Activated T-helper 2 cell treated with anti-CD3 and anti-CD28 coated beads, Interferon-gamma antibody, Interleukin-2, Interleukin-4, amounts not matched to agents 10 μg/mL and 5 μg/mL and 100 μg/mL, durations not matched to agents 14 hours and 24 hours and 36 hours (primary cell): ENCODE results near the gene GNG7. TPM values are rescaled to one million over a fixed set of nuclear protein-coding genes. Genes with fewer than 3 reads are reported as not detected.
"Not testable (repeated sequence)": the region's sequence is repeated elsewhere in the genome, so short reads cannot be mapped to it uniquely, and the experiment has no call there.

Experiments
- DNase-seq: peaks from one replicate; pipeline ENCODE4 v3.0.0; 2021; ENCODE audit warnings: low spot score
- H3K27ac Mint-ChIP-seq: one replicate; pipeline ENCODE4 v1.8.0; 2021; ENCODE audit warnings: mixed read lengths
- H3K27me3 Mint-ChIP-seq: one replicate; pipeline ENCODE4 v1.8.0; 2021; ENCODE audit warnings: low read depth, mixed read lengths
- H3K36me3 Mint-ChIP-seq: one replicate; pipeline ENCODE4 v1.8.0; 2021; ENCODE audit warnings: low read depth, mixed read lengths
- H3K4me1 Mint-ChIP-seq: one replicate; pipeline ENCODE4 v1.8.0; 2021; ENCODE audit warnings: low read depth, mixed read lengths
- H3K4me3 Mint-ChIP-seq: one replicate; pipeline ENCODE4 v1.8.0; 2021; ENCODE audit warnings: low read depth, mild to moderate bottlenecking, moderate library complexity, mixed read lengths
- H3K9me3 Mint-ChIP-seq: one replicate; pipeline ENCODE4 v1.8.0; 2021; ENCODE audit warnings: mixed read lengths
- intact Hi-C: fragments of 100-400 bp; cut with micrococcal nuclease; formaldehyde crosslinking; loops from one replicate; pipeline ENCODE4 v1.15.1; 2023
- total RNA-seq: library from RNA; stranded (reverse); gene quantifications from 2 replicates; pipeline ENCODE4 v1.2.3, GENCODE V29; 2022

GNG7 gene
- total RNA-seq, 1 donor from 2014 or later: 0.16 TPM

- H3K9me3 Mint-ChIP-seq: no peaks in the 10 kb centered on the region
- H3K4me1 Mint-ChIP-seq: peaks cover 2% of the 10 kb centered on the region
- H3K27me3 Mint-ChIP-seq: peaks cover 2% of the 10 kb centered on the region
- DNase-seq: no peak
- no peak overlapping the region for H3K27ac Mint-ChIP-seq
- H3K4me3 Mint-ChIP-seq: no peak overlapping the region
- no peaks in the 10 kb centered on the region for H3K36me3 Mint-ChIP-seq
- intact Hi-C loops: no loop called here
These were observed 189.7 kb downstream of the GNG7 start for GRCh38 chr19:2512523-2513431.

- Mint-ChIP-seq H3K9me3 (no peaks in the 10 kb centered on the region), H3K4me1 (peaks cover 6% of the 10 kb centered on the region), H3K36me3 (no peaks in the 10 kb centered on the region), H3K27ac (no peak overlapping the region), H3K4me3 (no peak overlapping the region), H3K27me3 (peaks cover 2% of the 10 kb centered on the region)
- no peak for DNase-seq
- intact Hi-C loops: no loop called here
These were observed 190.5 kb downstream of the GNG7 start for GRCh38 chr19:2511991-2512390.

- Mint-ChIP-seq H3K4me1 (peaks cover 7% of the 10 kb centered on the region), H3K4me3 (no peak overlapping the region), H3K27ac (no peak overlapping the region), H3K27me3 (peaks cover 2% of the 10 kb centered on the region), H3K9me3 (no peaks in the 10 kb centered on the region), H3K36me3 (no peaks in the 10 kb centered on the region)
- intact Hi-C loops: no loop called here
- no peak for DNase-seq
These were observed 190.9 kb downstream of the GNG7 start for GRCh38 chr19:2511570-2511969.

- DNase-seq: no peak
- peaks cover 2% of the 10 kb centered on the region for H3K27me3 Mint-ChIP-seq
- H3K9me3 Mint-ChIP-seq: no peaks in the 10 kb centered on the region
- no peaks in the 10 kb centered on the region for H3K36me3 Mint-ChIP-seq
- H3K4me1 Mint-ChIP-seq: peaks cover 11% of the 10 kb centered on the region
- H3K4me3 Mint-ChIP-seq: no peak overlapping the region
- no peak overlapping the region for H3K27ac Mint-ChIP-seq
- intact Hi-C loops: loop anchor here (5.0 kb wide), 1 partner anchor 43 kb away; no protein-coding TSS in a partner anchor
These were observed 193.4 kb downstream of the GNG7 start for GRCh38 chr19:2509096-2509495.

GRCh38 chr19:2507109-2507508 lies 195.4 kb downstream of the GNG7 start:
- intact Hi-C loops: loop anchor here (5.0 kb wide), 1 partner anchor 45 kb away; no protein-coding TSS in a partner anchor

GRCh38 chr19:2506656-2507055 lies 195.8 kb downstream of the GNG7 start:
- DNase-seq, H3K27me3 Mint-ChIP-seq, H3K4me3 Mint-ChIP-seq, H3K9me3 Mint-ChIP-seq, H3K36me3 Mint-ChIP-seq, H3K27ac Mint-ChIP-seq: not testable (repeated sequence)
- H3K4me1 Mint-ChIP-seq: peaks cover 21% of the 10 kb centered on the region
- intact Hi-C loops: loop anchor here (5.0 kb wide), 1 partner anchor 46 kb away; no protein-coding TSS in a partner anchor

More at GRCh38 chr19:2507109-2507508, 195.4 kb downstream of the GNG7 start:
- no peaks in the 10 kb centered on the region for H3K36me3 Mint-ChIP-seq
- peaks cover 21% of the 10 kb centered on the region for H3K4me1 Mint-ChIP-seq
- no peak overlapping the region for H3K27ac Mint-ChIP-seq
- no peaks in the 10 kb centered on the region for H3K9me3 Mint-ChIP-seq
- peaks cover 2% of the 10 kb centered on the region for H3K27me3 Mint-ChIP-seq
- DNase-seq: peak; percentile 33
- H3K4me3 Mint-ChIP-seq: no peak overlapping the region

- Mint-ChIP-seq H3K27ac (peak overlapping the region; percentile 73), H3K4me3 (no peak overlapping the region), H3K4me1 (peaks cover 19% of the 10 kb centered on the region), H3K27me3 (peaks cover 8% of the 10 kb centered on the region), H3K36me3 (no peaks in the 10 kb centered on the region), H3K9me3 (no peaks in the 10 kb centered on the region)
- DNase-seq: peak; percentile 50
- intact Hi-C loops: no loop called here
These were observed 198.9 kb downstream of the GNG7 start for GRCh38 chr19:2503521-2504109.

GRCh38 chr19:2500841-2501261 lies 201.6 kb downstream of the GNG7 start:
- Mint-ChIP-seq H3K27me3 (peaks cover 9% of the 10 kb centered on the region), H3K36me3 (no peaks in the 10 kb centered on the region), H3K27ac (no peak overlapping the region), H3K4me1 (peaks cover 16% of the 10 kb centered on the region), H3K9me3 (no peaks in the 10 kb centered on the region), H3K4me3 (no peak overlapping the region)
- intact Hi-C loops: no loop called here
- no peak for DNase-seq

- DNase-seq: no peak
- Mint-ChIP-seq H3K4me3 (no peak overlapping the region), H3K27me3 (peaks cover 9% of the 10 kb centered on the region), H3K9me3 (no peaks in the 10 kb centered on the region), H3K27ac (no peak overlapping the region), H3K4me1 (peaks cover 18% of the 10 kb centered on the region), H3K36me3 (no peaks in the 10 kb centered on the region)
- intact Hi-C loops: no loop called here
These were observed 202.3 kb downstream of the GNG7 start for GRCh38 chr19:2500156-2500555.

- H3K4me3 Mint-ChIP-seq: no peak overlapping the region
These were observed 205.3 kb downstream of the GNG7 start for GRCh38 chr19:2497186-2497585.

GRCh38 chr19:2495651-2496316 lies 206.7 kb downstream of the GNG7 start:
- no peaks in the 10 kb centered on the region for H3K9me3 Mint-ChIP-seq
- H3K27me3 Mint-ChIP-seq: peaks cover 32% of the 10 kb centered on the region
- H3K36me3 Mint-ChIP-seq: no peaks in the 10 kb centered on the region
- intact Hi-C loops: loop anchor here (2.0 kb wide), 1 partner anchor 17 kb away; no protein-coding TSS in a partner anchor
- H3K27ac Mint-ChIP-seq: no peak overlapping the region
- DNase-seq: no peak
- peaks cover 18% of the 10 kb centered on the region for H3K4me1 Mint-ChIP-seq
- H3K4me3 Mint-ChIP-seq: peak overlapping the region; percentile 64

More at GRCh38 chr19:2497186-2497585, 205.3 kb downstream of the GNG7 start:
- Mint-ChIP-seq H3K36me3 (no peaks in the 10 kb centered on the region), H3K4me1 (peaks cover 17% of the 10 kb centered on the region), H3K9me3 (no peaks in the 10 kb centered on the region), H3K27ac (no peak overlapping the region), H3K27me3 (peaks cover 19% of the 10 kb centered on the region)
- DNase-seq: no peak
- intact Hi-C loops: no loop called here

- Mint-ChIP-seq H3K27me3 (peaks cover 35% of the 10 kb centered on the region), H3K4me3 (no peak overlapping the region), H3K9me3 (no peaks in the 10 kb centered on the region), H3K4me1 (peaks cover 18% of the 10 kb centered on the region), H3K36me3 (no peaks in the 10 kb centered on the region), H3K27ac (no peak overlapping the region)
- intact Hi-C loops: loop anchor here (2.0 kb wide), 1 partner anchor 16 kb away; no protein-coding TSS in a partner anchor
- no peak for DNase-seq
These were observed 207.3 kb downstream of the GNG7 start for GRCh38 chr19:2495130-2495641.
